ENCODE measurements around the gene SLC4A9. TPM values are rescaled to one million over a fixed set of nuclear protein-coding genes. Genes with fewer than 3 reads are reported as not detected.

SLC4A9 gene
- total RNA-seq, 1 experiment from 2014 or later: 0.37 TPM

GRCh38 chr5:140338336-140338735, 21.7 kb upstream of the SLC4A9 start:
- Mint-ChIP-seq H3K27me3 (ENCODE audit: insufficient read depth, unreplicated experiment) (no peaks in the 10 kb centered on the region), H3K36me3 (ENCODE audit: insufficient read depth, unreplicated experiment) (peaks cover 41% of the 10 kb centered on the region), H3K27ac (ENCODE audit: low read depth, unreplicated experiment) (no peak overlapping the region), H3K4me3 (ENCODE audit: unreplicated experiment) (no peak overlapping the region), H3K4me1 (ENCODE audit: insufficient read depth, unreplicated experiment) (peaks cover 17% of the 10 kb centered on the region), H3K9me3 (ENCODE audit: unreplicated experiment) (no peaks in the 10 kb centered on the region)
- BruUV-seq (replicated peaks): no TSS peak
- ChIA-PET CTCF (interaction anchor here (1.5 to 23.2 kb wide), 5 partner anchors 7 to 87 kb away, joined by 5 to 1450 read pairs (median 23); partner anchors contain the start of gene HBEGF), POLR2A (interaction anchor here (1.5 to 2.4 kb wide), 2 partner anchors 11 to 36 kb away, joined by 7 to 13 read pairs; partner anchors contain the start of gene PFDN1)
- no peak for DNase-seq (ENCODE audit: unreplicated experiment)
- TF ChIP-seq, protein P1, sequence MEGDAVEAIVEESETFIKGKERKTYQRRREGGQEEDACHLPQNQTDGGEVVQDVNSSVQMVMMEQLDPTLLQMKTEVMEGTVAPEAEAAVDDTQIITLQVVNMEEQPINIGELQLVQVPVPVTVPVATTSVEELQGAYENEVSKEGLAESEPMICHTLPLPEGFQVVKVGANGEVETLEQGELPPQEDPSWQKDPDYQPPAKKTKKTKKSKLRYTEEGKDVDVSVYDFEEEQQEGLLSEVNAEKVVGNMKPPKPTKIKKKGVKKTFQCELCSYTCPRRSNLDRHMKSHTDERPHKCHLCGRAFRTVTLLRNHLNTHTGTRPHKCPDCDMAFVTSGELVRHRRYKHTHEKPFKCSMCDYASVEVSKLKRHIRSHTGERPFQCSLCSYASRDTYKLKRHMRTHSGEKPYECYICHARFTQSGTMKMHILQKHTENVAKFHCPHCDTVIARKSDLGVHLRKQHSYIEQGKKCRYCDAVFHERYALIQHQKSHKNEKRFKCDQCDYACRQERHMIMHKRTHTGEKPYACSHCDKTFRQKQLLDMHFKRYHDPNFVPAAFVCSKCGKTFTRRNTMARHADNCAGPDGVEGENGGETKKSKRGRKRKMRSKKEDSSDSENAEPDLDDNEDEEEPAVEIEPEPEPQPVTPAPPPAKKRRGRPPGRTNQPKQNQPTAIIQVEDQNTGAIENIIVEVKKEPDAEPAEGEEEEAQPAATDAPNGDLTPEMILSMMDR (IDR thresholded peaks at IDR 0.05; ENCODE audit: unreplicated experiment): no peak
- intact Hi-C loops (cut with micrococcal nuclease): no loop called here

- H3K36me3 Mint-ChIP-seq (ENCODE audit: insufficient read depth, unreplicated experiment): peaks cover 37% of the 10 kb centered on the region
- H3K9me3 Mint-ChIP-seq (ENCODE audit: unreplicated experiment): no peaks in the 10 kb centered on the region
- intact Hi-C loops (cut with micrococcal nuclease): no loop called here
- H3K4me3 Mint-ChIP-seq (ENCODE audit: unreplicated experiment): no peak overlapping the region
- peaks cover 17% of the 10 kb centered on the region for H3K4me1 Mint-ChIP-seq (ENCODE audit: insufficient read depth, unreplicated experiment)
- ChIA-PET CTCF (interaction anchor here (1.2 to 23.2 kb wide), 3 partner anchors 7 to 88 kb away, joined by 4 to 1450 read pairs (median 37); partner anchors contain the start of gene HBEGF), POLR2A (interaction anchor here (0.6 kb wide), 1 partner anchor 59 kb away, joined by 4 read pairs; no protein-coding TSS in a partner anchor)
- no TSS peak for BruUV-seq (replicated peaks)
- no peak for DNase-seq (ENCODE audit: unreplicated experiment)
- peak overlapping the region; percentile 19 for H3K27ac Mint-ChIP-seq (ENCODE audit: low read depth, unreplicated experiment)
- TF ChIP-seq, protein P1 (IDR thresholded peaks at IDR 0.05; ENCODE audit: unreplicated experiment): no peak
- no peaks in the 10 kb centered on the region for H3K27me3 Mint-ChIP-seq (ENCODE audit: insufficient read depth, unreplicated experiment)
These were observed 21.1 kb upstream of the SLC4A9 start for GRCh38 chr5:140338908-140339307.

DNA sequence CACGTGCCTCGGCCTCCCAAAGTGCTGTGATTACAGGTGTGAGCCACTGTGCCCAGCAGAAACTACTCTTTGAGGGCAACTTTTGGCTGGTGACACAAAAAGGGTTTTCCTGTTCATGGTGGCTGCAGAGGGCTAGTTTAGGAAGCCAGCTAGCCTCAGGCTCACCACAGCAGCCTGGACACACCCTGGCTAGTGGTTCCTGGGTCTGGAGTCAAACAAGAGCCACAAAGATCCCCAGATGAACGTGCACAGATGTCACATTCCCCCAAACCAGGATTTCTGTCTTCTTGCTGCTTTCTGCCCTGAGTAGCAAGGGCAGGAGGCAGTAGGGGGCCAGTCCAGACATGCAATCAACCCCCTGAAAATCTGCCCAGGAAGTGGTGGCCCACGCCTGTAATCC, 20.4 kb upstream of the SLC4A9 start:
- Mint-ChIP-seq H3K27me3 (ENCODE audit: insufficient read depth, unreplicated experiment) (no peaks in the 10 kb centered on the region), H3K27ac (ENCODE audit: low read depth, unreplicated experiment) (peak overlapping the region; percentile 19), H3K9me3 (ENCODE audit: unreplicated experiment) (no peaks in the 10 kb centered on the region), H3K36me3 (ENCODE audit: insufficient read depth, unreplicated experiment) (peaks cover 36% of the 10 kb centered on the region), H3K4me1 (ENCODE audit: insufficient read depth, unreplicated experiment) (peaks cover 24% of the 10 kb centered on the region), H3K4me3 (ENCODE audit: unreplicated experiment) (no peak overlapping the region)
- no peak for DNase-seq (ENCODE audit: unreplicated experiment)
- TF ChIP-seq, protein P1 (IDR thresholded peaks at IDR 0.05; ENCODE audit: unreplicated experiment): no peak
- ChIA-PET CTCF (interaction anchor here (1.2 to 23.2 kb wide), 2 partner anchors 12 to 88 kb away, joined by 4 to 1450 read pairs; no protein-coding TSS in a partner anchor), POLR2A (interaction anchor here (0.6 to 1.1 kb wide), 2 partner anchors 59 to 72 kb away, joined by 3 to 4 read pairs; no protein-coding TSS in a partner anchor)
- intact Hi-C loops (cut with micrococcal nuclease): no loop called here
- no TSS peak for BruUV-seq (replicated peaks)

DNA sequence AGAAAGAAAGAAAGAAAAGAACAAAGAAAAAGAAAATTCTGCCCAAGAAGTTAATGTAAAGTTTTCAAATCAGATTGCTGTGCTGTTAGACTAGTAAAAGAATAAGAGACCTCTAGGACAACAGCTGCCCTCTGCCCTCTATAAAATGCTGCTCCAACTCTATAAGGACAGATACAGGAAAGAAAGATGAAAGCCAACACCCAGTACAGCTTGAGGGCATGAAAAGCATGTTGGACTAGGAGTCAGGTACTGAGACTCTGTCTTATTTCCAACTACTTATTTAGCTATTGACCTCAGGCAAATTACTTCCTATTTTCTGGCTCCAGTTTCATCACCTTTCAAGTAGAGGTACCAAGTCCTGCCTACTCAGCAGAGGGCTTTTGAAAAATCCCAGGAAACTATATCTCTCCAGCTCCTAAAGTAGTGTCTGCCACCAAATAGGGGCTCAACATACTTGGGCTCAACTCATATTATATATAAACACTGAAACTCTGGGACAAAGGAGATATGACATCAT, 19.3 kb upstream of the SLC4A9 start:
- Mint-ChIP-seq H3K27me3 (ENCODE audit: insufficient read depth, unreplicated experiment) (no peaks in the 10 kb centered on the region), H3K36me3 (ENCODE audit: insufficient read depth, unreplicated experiment) (peaks cover 32% of the 10 kb centered on the region), H3K4me3 (ENCODE audit: unreplicated experiment) (no peak overlapping the region), H3K27ac (ENCODE audit: low read depth, unreplicated experiment) (no peak overlapping the region), H3K4me1 (ENCODE audit: insufficient read depth, unreplicated experiment) (peaks cover 34% of the 10 kb centered on the region), H3K9me3 (ENCODE audit: unreplicated experiment) (no peaks in the 10 kb centered on the region)
- TF ChIP-seq, protein P1 (IDR thresholded peaks at IDR 0.05; ENCODE audit: unreplicated experiment): no peak
- intact Hi-C loops (cut with micrococcal nuclease): no loop called here
- POLR2A ChIA-PET: interaction anchor here (0.6 to 1.1 kb wide), 5 partner anchors 24 to 158 kb away, joined by 3 to 4 read pairs (median 3); partner anchors contain the start of gene PFDN1
- DNase-seq (ENCODE audit: unreplicated experiment): peak; percentile 43
- CTCF ChIA-PET: interaction anchor here (0.8 to 23.2 kb wide), 8 partner anchors 9 to 89 kb away, joined by 3 to 1450 read pairs (median 4); no protein-coding TSS in a partner anchor
- no TSS peak for BruUV-seq (replicated peaks)

All from MCF 10A (cell line).